ENCODE data around the gene CMKLR1. TPM values are rescaled to one million over a fixed set of nuclear protein-coding genes. Genes with fewer than 3 reads are reported as not detected.
A peak's percentile ranks its signal among the peaks of the same experiment; 100 is the strongest.

Gene CMKLR1
- total RNA-seq, 2 experiments from 2014 or later, result not detected

- CTCF ChIA-PET, result no interaction called here
- no peak for DNase-seq
- Mint-ChIP-seq H3K27me3 (peaks cover 2% of the 10 kb centered on the region), H3K27ac (peak overlapping the region; percentile 86), H3K9me3 (peaks cover 5% of the 10 kb centered on the region), H3K4me3 (no peak overlapping the region), H3K4me1 (peaks cover 43% of the 10 kb centered on the region), H3K36me3 (ENCODE audit: low read depth) (no peaks in the 10 kb centered on the region)
- POLR2A ChIA-PET, result no interaction called here
Measured at GRCh38 chr12:108313241-108313605, 25.9 kb downstream of the CMKLR1 start.

- POLR2A ChIA-PET, result no interaction called here
- CTCF ChIA-PET, result no interaction called here
- DNase-seq, result no peak
- peaks cover 2% of the 10 kb centered on the region for H3K27me3 Mint-ChIP-seq
- H3K4me3 Mint-ChIP-seq, result no peak overlapping the region
- H3K4me1 Mint-ChIP-seq, result peaks cover 48% of the 10 kb centered on the region
- H3K9me3 Mint-ChIP-seq, result peaks cover 4% of the 10 kb centered on the region
- H3K27ac Mint-ChIP-seq, result peak overlapping the region; percentile 78
- H3K36me3 Mint-ChIP-seq (ENCODE audit: low read depth), result no peaks in the 10 kb centered on the region
Measured at GRCh38 chr12:108312693-108313189, 26.4 kb downstream of the CMKLR1 start.

GRCh38 chr12:108312073-108312659 is 26.9 kb downstream of the CMKLR1 start:
- Mint-ChIP-seq H3K9me3 (no peaks in the 10 kb centered on the region), H3K27me3 (peaks cover 2% of the 10 kb centered on the region), H3K4me3 (no peak overlapping the region), H3K4me1 (peaks cover 54% of the 10 kb centered on the region), H3K36me3 (ENCODE audit: low read depth) (no peaks in the 10 kb centered on the region), H3K27ac (peak overlapping the region; percentile 78)
- no peak for DNase-seq
- ChIA-PET POLR2A (no interaction called here), CTCF (no interaction called here)

- no peak overlapping the region for H3K4me3 Mint-ChIP-seq
- ChIA-PET CTCF (no interaction called here), POLR2A (no interaction called here)
- DNase-seq, result no peak
- H3K36me3 Mint-ChIP-seq (ENCODE audit: low read depth), result no peaks in the 10 kb centered on the region
- peaks cover 2% of the 10 kb centered on the region for H3K27me3 Mint-ChIP-seq
- H3K27ac Mint-ChIP-seq, result no peak overlapping the region
- H3K4me1 Mint-ChIP-seq, result peaks cover 59% of the 10 kb centered on the region
- no peaks in the 10 kb centered on the region for H3K9me3 Mint-ChIP-seq
Measured at GRCh38 chr12:108311605-108312004, 27.5 kb downstream of the CMKLR1 start.

- Mint-ChIP-seq H3K9me3 (no peaks in the 10 kb centered on the region), H3K36me3 (ENCODE audit: low read depth) (no peaks in the 10 kb centered on the region), H3K27me3 (peaks cover 3% of the 10 kb centered on the region), H3K4me1 (peaks cover 59% of the 10 kb centered on the region), H3K27ac (no peak overlapping the region), H3K4me3 (no peak overlapping the region)
- CTCF ChIA-PET, result no interaction called here
- POLR2A ChIA-PET, result no interaction called here
- no peak for DNase-seq
Measured at GRCh38 chr12:108310489-108310888, 28.6 kb downstream of the CMKLR1 start.

- no peak for DNase-seq
- Mint-ChIP-seq H3K36me3 (ENCODE audit: low read depth) (no peaks in the 10 kb centered on the region), H3K4me3 (no peak overlapping the region), H3K27ac (peak overlapping the region; percentile 73), H3K4me1 (peaks cover 55% of the 10 kb centered on the region), H3K9me3 (no peaks in the 10 kb centered on the region), H3K27me3 (peaks cover 3% of the 10 kb centered on the region)
- ChIA-PET POLR2A (no interaction called here), CTCF (no interaction called here)
Measured at GRCh38 chr12:108309674-108310312, 29.3 kb downstream of the CMKLR1 start.

GRCh38 chr12:108308395-108309085 is 30.6 kb downstream of the CMKLR1 start:
- H3K27ac Mint-ChIP-seq, result no peak overlapping the region
- POLR2A ChIA-PET, result no interaction called here

GRCh38 chr12:108307006-108307405 is 32.1 kb downstream of the CMKLR1 start:
- peaks cover 39% of the 10 kb centered on the region for H3K4me1 Mint-ChIP-seq
- no peaks in the 10 kb centered on the region for H3K36me3 Mint-ChIP-seq (ENCODE audit: low read depth)
- H3K27me3 Mint-ChIP-seq, result peaks cover 3% of the 10 kb centered on the region
- no peak overlapping the region for H3K4me3 Mint-ChIP-seq
- H3K9me3 Mint-ChIP-seq, result no peaks in the 10 kb centered on the region
- no peak for DNase-seq
- H3K27ac Mint-ChIP-seq, result peak overlapping the region; percentile 73
- POLR2A ChIA-PET, result no interaction called here
- CTCF ChIA-PET, result interaction anchor here (1.6 kb wide), 1 partner anchor 10 kb away, joined by 4 read pairs; no protein-coding TSS in a partner anchor

More at GRCh38 chr12:108308395-108309085, 30.6 kb downstream of the CMKLR1 start:
- no peaks in the 10 kb centered on the region for H3K9me3 Mint-ChIP-seq
- no peaks in the 10 kb centered on the region for H3K36me3 Mint-ChIP-seq (ENCODE audit: low read depth)
- no peak for DNase-seq
- peaks cover 3% of the 10 kb centered on the region for H3K27me3 Mint-ChIP-seq
- CTCF ChIA-PET, result interaction anchor here (1.5 kb wide), 1 partner anchor 13 kb away, joined by 4 read pairs; no protein-coding TSS in a partner anchor
- H3K4me1 Mint-ChIP-seq, result peaks cover 52% of the 10 kb centered on the region
- H3K4me3 Mint-ChIP-seq, result no peak overlapping the region

- ChIA-PET POLR2A (no interaction called here), CTCF (interaction anchor here (1.3 to 1.6 kb wide), 2 partner anchors 9 to 10 kb away, joined by 4 to 5 read pairs; no protein-coding TSS in a partner anchor)
- Mint-ChIP-seq H3K4me1 (peaks cover 40% of the 10 kb centered on the region), H3K9me3 (no peaks in the 10 kb centered on the region), H3K27ac (peak overlapping the region; percentile 73), H3K36me3 (ENCODE audit: low read depth) (no peaks in the 10 kb centered on the region), H3K27me3 (peaks cover 3% of the 10 kb centered on the region), H3K4me3 (no peak overlapping the region)
- DNase-seq, result no peak
Measured at GRCh38 chr12:108306506-108306905, 32.6 kb downstream of the CMKLR1 start.

- no peak for DNase-seq
- H3K4me1 Mint-ChIP-seq, result peaks cover 43% of the 10 kb centered on the region
Measured at GRCh38 chr12:108305991-108306501, 33.1 kb downstream of the CMKLR1 start.

GRCh38 chr12:108305520-108305919 is 33.6 kb downstream of the CMKLR1 start:
- Mint-ChIP-seq H3K27me3 (peaks cover 3% of the 10 kb centered on the region), H3K36me3 (ENCODE audit: low read depth) (no peaks in the 10 kb centered on the region), H3K4me1 (peaks cover 46% of the 10 kb centered on the region), H3K27ac (no peak overlapping the region), H3K9me3 (no peaks in the 10 kb centered on the region), H3K4me3 (no peak overlapping the region)
- no peak for DNase-seq
- ChIA-PET CTCF (interaction anchor here (0.8 to 1.4 kb wide), 4 partner anchors 8 to 211 kb away, joined by 3 to 5 read pairs (median 3); no protein-coding TSS in a partner anchor), POLR2A (no interaction called here)

More at GRCh38 chr12:108305991-108306501, 33.1 kb downstream of the CMKLR1 start:
- CTCF ChIA-PET, result interaction anchor here (1.3 to 1.6 kb wide), 3 partner anchors 9 to 50 kb away, joined by 3 to 5 read pairs (median 4); no protein-coding TSS in a partner anchor
- Mint-ChIP-seq H3K27ac (peak overlapping the region; percentile 82), H3K27me3 (peaks cover 3% of the 10 kb centered on the region), H3K4me3 (no peak overlapping the region), H3K36me3 (ENCODE audit: low read depth) (no peaks in the 10 kb centered on the region), H3K9me3 (no peaks in the 10 kb centered on the region)
- POLR2A ChIA-PET, result no interaction called here

GRCh38 chr12:108304633-108305032 is 34.5 kb downstream of the CMKLR1 start:
- H3K9me3 Mint-ChIP-seq, result no peaks in the 10 kb centered on the region
- peaks cover 3% of the 10 kb centered on the region for H3K27me3 Mint-ChIP-seq
- no peak overlapping the region for H3K4me3 Mint-ChIP-seq
- H3K27ac Mint-ChIP-seq, result peak overlapping the region; percentile 51
- no peak for DNase-seq
- ChIA-PET CTCF (interaction anchor here (0.8 to 1.4 kb wide), 3 partner anchors 9 to 212 kb away, joined by 3 read pairs; no protein-coding TSS in a partner anchor), POLR2A (no interaction called here)
- H3K4me1 Mint-ChIP-seq, result peaks cover 51% of the 10 kb centered on the region
- H3K36me3 Mint-ChIP-seq (ENCODE audit: low read depth), result no peaks in the 10 kb centered on the region

- ChIA-PET POLR2A (no interaction called here), CTCF (interaction anchor here (1.5 kb wide), 1 partner anchor 13 kb away, joined by 3 read pairs; no protein-coding TSS in a partner anchor)
- peaks cover 3% of the 10 kb centered on the region for H3K27me3 Mint-ChIP-seq
- H3K4me1 Mint-ChIP-seq, result peaks cover 58% of the 10 kb centered on the region
- H3K27ac Mint-ChIP-seq, result no peak overlapping the region
- H3K36me3 Mint-ChIP-seq (ENCODE audit: low read depth), result no peaks in the 10 kb centered on the region
- H3K4me3 Mint-ChIP-seq, result no peak overlapping the region
- no peaks in the 10 kb centered on the region for H3K9me3 Mint-ChIP-seq
- no peak for DNase-seq
Measured at GRCh38 chr12:108303703-108304102, 35.4 kb downstream of the CMKLR1 start.

Data from activated CD4-positive, alpha-beta T cell treated with anti-CD3 and anti-CD28 coated beads, Interleukin-2, amount 10 ng/mL, durations not matched to agents 7 days and 5 days (primary cell).